BE2C (cell line): ENCODE results near the gene DSCAM.

Source experiments
- DNase-seq: peaks from one replicate; pipeline ENCODE4 v3.0.0-alpha.2; 2020
- H3K27me3 ChIP-seq: fragments of 250-450 bp; sonication (Bioruptor Pico); 2 replicates; pipeline ENCODE4 v1.5.1; 2020; ENCODE audit warnings: mild to moderate bottlenecking
- H3K36me3 ChIP-seq: fragments of 250-450 bp; sonication (Bioruptor Pico); 2 replicates; pipeline ENCODE4 v1.5.1; 2020; ENCODE audit warnings: mild to moderate bottlenecking
- H3K4me1 ChIP-seq: fragments of 250-450 bp; sonication (Bioruptor Pico); 2 replicates; pipeline ENCODE4 v1.5.1; 2020
- H3K4me3 ChIP-seq: 2 replicates; pipeline ENCODE4 v1.5.1; 2011; ENCODE audit warnings: low read depth, low read length
- H3K9me3 ChIP-seq: fragments of 250-450 bp; sonication (Bioruptor Pico); 2 replicates; pipeline ENCODE4 v1.5.1; 2020
- CTCF ChIP-seq: IDR thresholded peaks from 2 replicates; pipeline ENCODE4 v1.5.1; 2012; ENCODE audit warnings: mild to moderate bottlenecking, low read depth, low read length

The DSCAM gene

DNA sequence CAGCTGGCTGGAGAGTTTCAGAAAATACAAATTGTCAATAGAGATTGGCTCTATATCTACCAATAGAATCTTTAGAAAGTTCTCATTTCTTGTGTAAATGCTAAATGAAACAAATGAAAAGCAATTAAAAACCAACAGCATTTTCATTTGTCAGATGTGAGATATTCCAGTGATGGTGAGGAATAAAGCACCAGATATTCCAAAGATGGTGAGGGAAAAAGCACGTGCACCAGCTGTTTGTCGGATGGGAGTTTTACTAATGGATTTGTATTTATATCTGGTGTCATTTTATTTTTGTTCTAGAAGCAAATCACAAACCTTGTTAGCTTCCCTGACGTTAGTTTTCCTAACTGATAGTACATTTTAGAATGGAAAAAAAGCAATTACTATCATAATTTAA, 790.9 kb downstream of the DSCAM start:
- Histone ChIP-seq H3K36me3 (no peaks in the 10 kb centered on the region), H3K4me1 (no peaks in the 10 kb centered on the region), H3K9me3 (no peaks in the 10 kb centered on the region), H3K4me3 (no peak overlapping the region), H3K27me3 (no peaks in the 10 kb centered on the region)
- no peak for DNase-seq
- TF ChIP-seq CTCF = no peak

DNA sequence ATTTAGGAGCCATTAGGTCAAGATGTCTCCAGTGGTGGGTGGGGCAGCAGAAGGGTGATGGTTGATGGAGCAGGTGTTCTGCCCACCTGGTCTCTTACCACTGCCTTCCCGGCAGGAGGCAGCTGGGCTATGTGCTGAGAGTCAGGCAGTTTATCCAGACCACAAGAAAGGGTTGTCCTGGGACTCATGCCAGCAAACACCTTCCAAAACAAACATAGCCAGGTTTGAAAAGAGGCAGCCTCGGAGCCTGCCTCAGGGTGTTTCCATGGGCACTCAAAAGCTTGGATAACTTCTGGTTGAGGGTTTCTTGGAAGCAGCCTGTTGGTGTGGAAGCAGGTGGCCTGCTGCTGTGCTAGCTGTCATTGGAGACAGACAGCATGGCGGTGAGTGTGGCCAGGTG, 792.6 kb downstream of the DSCAM start:
- DNase-seq = no peak
- H3K36me3 ChIP-seq = no peaks in the 10 kb centered on the region
- no peaks in the 10 kb centered on the region for H3K27me3 ChIP-seq
- no peak for TF ChIP-seq CTCF
- H3K4me3 ChIP-seq = no peak overlapping the region
- no peaks in the 10 kb centered on the region for H3K4me1 ChIP-seq
- H3K9me3 ChIP-seq = no peaks in the 10 kb centered on the region

GRCh38 chr21:40053007-40053406, 794.0 kb downstream of the DSCAM start:
- no peak overlapping the region for H3K4me3 ChIP-seq
- no peak for DNase-seq
- TF ChIP-seq CTCF = no peak

DNA sequence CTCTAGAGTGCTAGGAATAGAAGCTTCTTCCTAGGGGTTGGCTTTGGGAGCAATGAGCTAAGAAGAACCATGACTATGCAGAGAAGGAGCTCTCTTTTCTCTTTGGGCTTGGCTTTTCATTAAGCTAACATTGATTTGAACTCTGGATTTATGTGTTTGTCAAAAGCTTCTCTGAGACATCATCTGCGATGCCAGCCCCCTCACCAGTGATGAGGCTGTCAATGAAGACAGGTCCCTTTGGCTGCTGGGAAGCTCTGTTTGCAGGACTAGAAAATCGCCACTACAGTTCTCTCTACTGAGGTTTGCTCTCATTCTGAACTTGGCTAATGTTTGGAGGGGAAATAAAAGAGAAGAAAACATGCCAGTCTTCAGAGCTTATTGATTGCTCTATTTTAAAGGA, 794.7 kb downstream of the DSCAM start:
- TF ChIP-seq CTCF = no peak
- no peaks in the 10 kb centered on the region for H3K4me1 ChIP-seq
- H3K4me3 ChIP-seq = no peak overlapping the region
- H3K9me3 ChIP-seq = no peaks in the 10 kb centered on the region
- DNase-seq = no peak
- H3K27me3 ChIP-seq = no peaks in the 10 kb centered on the region
- no peaks in the 10 kb centered on the region for H3K36me3 ChIP-seq

More at GRCh38 chr21:40053007-40053406, 794.0 kb downstream of the DSCAM start:
- H3K36me3 ChIP-seq = no peaks in the 10 kb centered on the region
- H3K27me3 ChIP-seq = no peaks in the 10 kb centered on the region
- no peaks in the 10 kb centered on the region for H3K9me3 ChIP-seq
- no peaks in the 10 kb centered on the region for H3K4me1 ChIP-seq

DNA sequence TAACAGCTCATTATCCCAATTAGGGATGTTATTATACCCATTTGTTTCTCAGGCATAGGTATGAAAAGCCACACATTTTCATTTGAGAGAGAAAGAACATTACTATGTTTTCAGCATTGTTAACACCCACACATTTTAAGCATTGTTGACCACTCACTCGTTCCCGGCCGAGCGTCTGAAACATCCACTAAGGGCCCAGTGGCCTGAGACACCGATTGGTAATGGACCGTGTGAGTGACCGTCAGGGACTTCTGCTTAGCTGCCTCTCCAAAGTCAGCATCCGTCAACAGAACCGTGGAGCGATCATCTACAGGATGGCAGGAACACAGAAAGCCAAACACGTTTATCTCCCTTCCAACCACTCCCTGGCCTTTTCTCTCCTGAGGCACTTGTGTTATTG, 795.2 kb downstream of the DSCAM start:
- TF ChIP-seq CTCF = no peak
- H3K27me3 ChIP-seq = no peaks in the 10 kb centered on the region
- no peaks in the 10 kb centered on the region for H3K9me3 ChIP-seq
- H3K36me3 ChIP-seq = no peaks in the 10 kb centered on the region
- DNase-seq = no peak
- H3K4me3 ChIP-seq = no peak overlapping the region
- H3K4me1 ChIP-seq = no peaks in the 10 kb centered on the region

GRCh38 chr21:40049931-40050290, 797.0 kb downstream of the DSCAM start:
- Histone ChIP-seq H3K9me3 (no peaks in the 10 kb centered on the region), H3K36me3 (no peaks in the 10 kb centered on the region), H3K27me3 (no peaks in the 10 kb centered on the region), H3K4me3 (no peak overlapping the region), H3K4me1 (no peaks in the 10 kb centered on the region)
- DNase-seq = no peak
- TF ChIP-seq CTCF = no peak
